Cardiac muscle cell (in vitro differentiated cells and primary cell): ENCODE data around the gene LDLRAP1. TPM values are rescaled to one million over a fixed set of nuclear protein-coding genes. Genes with fewer than 3 reads are reported as not detected.
"Not testable (repeated sequence)": the region's sequence is repeated elsewhere in the genome, so short reads cannot be mapped to it uniquely, and the experiment has no call there.

Experiments
- DNase-seq, 2 donors: peaks; one replicate each; pipeline versions ENCODE4 v3.0.0 to v3.0.0-alpha.2; 2010 to 2017; ENCODE audit warnings: low read depth in 1 of 2, low spot score in 1 of 2
- H3K27ac ChIP-seq: fragments of 200-600 bp; sonication (generic); 2 replicates; pipeline ENCODE4 v1.5.1; 2016
- H3K27me3 ChIP-seq: fragments of 200-600 bp; sonication (generic); 2 replicates; pipeline ENCODE4 v1.6.0; 2016; ENCODE audit warnings: control low read depth
- H3K36me3 ChIP-seq: fragments of 200-600 bp; sonication (generic); 2 replicates; pipeline ENCODE4 v1.5.1; 2016; ENCODE audit warnings: control low read depth
- H3K4me1 ChIP-seq: fragments of 200-600 bp; sonication (generic); 2 replicates; pipeline ENCODE4 v1.8.1; 2017; ENCODE audit warnings: low read depth, mild to moderate bottlenecking, mixed run types
- H3K4me3 ChIP-seq: fragments of 200-600 bp; sonication (generic); 2 replicates; pipeline ENCODE4 v1.5.1; 2016; ENCODE audit warnings: mild to moderate bottlenecking
- H3K9me3 ChIP-seq: fragments of 200-600 bp; sonication (generic); 2 replicates; pipeline ENCODE4 v1.5.1; 2017; ENCODE audit warnings: low read depth, mild to moderate bottlenecking, control low read depth
- CTCF ChIP-seq: IDR thresholded peaks from 2 replicates; pipeline ENCODE4 v1.5.1; 2012; ENCODE audit warnings: low read depth, mild to moderate bottlenecking, low read length
- polyA plus RNA-seq: library from polyadenylated mRNA; unstranded; fragments of >200 nt; fragmentation: Nextera tagmentation; extraction: Ambion mirVana; gene quantifications from 2 replicates; pipeline ENCODE4 v1.2.1, GENCODE V29; 2016
- total RNA-seq: library from RNA; depleted of rRNA; stranded (reverse); fragments of >200 nt; gene quantifications from 2 replicates; pipeline ENCODE4 v1.2.3, GENCODE V29; 2016

LDLRAP1 gene
- total and polyA plus RNA-seq, 2 experiments from 2014 or later, result 16.4 to 21.8 TPM

- DNase-seq, result peak in 1 of 2 donors; percentile 45
- no peaks in the 10 kb centered on the region for H3K36me3 ChIP-seq
Observed at GRCh38 chr1:25580927-25581326, 37.5 kb downstream of the LDLRAP1 start.

GRCh38 chr1:25581764-25582163, 38.4 kb downstream of the LDLRAP1 start:
- H3K27me3 ChIP-seq, result no peaks in the 10 kb centered on the region
- no peaks in the 10 kb centered on the region for H3K36me3 ChIP-seq
- no peak for TF ChIP-seq CTCF
- no peak overlapping the region for H3K27ac ChIP-seq
- H3K4me1 ChIP-seq, result no peaks in the 10 kb centered on the region
- no peaks in the 10 kb centered on the region for H3K9me3 ChIP-seq
- H3K4me3 ChIP-seq, result no peak overlapping the region
- no peak for DNase-seq

More at GRCh38 chr1:25580927-25581326, 37.5 kb downstream of the LDLRAP1 start:
- Histone ChIP-seq H3K27ac (no peak overlapping the region), H3K4me1 (no peaks in the 10 kb centered on the region), H3K9me3 (no peaks in the 10 kb centered on the region), H3K27me3 (no peaks in the 10 kb centered on the region), H3K4me3 (no peak overlapping the region)
- no peak for TF ChIP-seq CTCF

GRCh38 chr1:25583519-25584370, 40.3 kb downstream of the LDLRAP1 start:
- no peak overlapping the region for H3K4me3 ChIP-seq
- no peak overlapping the region for H3K27ac ChIP-seq
- no peaks in the 10 kb centered on the region for H3K4me1 ChIP-seq
- H3K36me3 ChIP-seq, result no peaks in the 10 kb centered on the region
- peaks cover 1% of the 10 kb centered on the region for H3K27me3 ChIP-seq
- DNase-seq, result no peak
- no peak for TF ChIP-seq CTCF
- H3K9me3 ChIP-seq, result no peaks in the 10 kb centered on the region

- Histone ChIP-seq H3K27me3 (peaks cover 3% of the 10 kb centered on the region), H3K4me3 (no peak overlapping the region), H3K9me3 (no peaks in the 10 kb centered on the region), H3K4me1 (no peaks in the 10 kb centered on the region), H3K27ac (no peak overlapping the region), H3K36me3 (no peaks in the 10 kb centered on the region)
- no peak for TF ChIP-seq CTCF
- DNase-seq, result peak in 1 of 2 donors; percentile 49
Observed at GRCh38 chr1:25586181-25586588, 42.8 kb downstream of the LDLRAP1 start.

GRCh38 chr1:25587290-25587689, 43.9 kb downstream of the LDLRAP1 start:
- H3K9me3 ChIP-seq, result no peaks in the 10 kb centered on the region
- H3K36me3 ChIP-seq, result no peaks in the 10 kb centered on the region
- H3K27ac ChIP-seq, result no peak overlapping the region
- H3K27me3 ChIP-seq, result peaks cover 3% of the 10 kb centered on the region
- H3K4me3 ChIP-seq, result no peak overlapping the region
- H3K4me1 ChIP-seq, result no peaks in the 10 kb centered on the region
- no peak for DNase-seq
- no peak for TF ChIP-seq CTCF

- not testable (repeated sequence) for H3K27ac ChIP-seq, DNase-seq, H3K4me1 ChIP-seq, H3K36me3 ChIP-seq, H3K4me3 ChIP-seq, H3K9me3 ChIP-seq, H3K27me3 ChIP-seq
Observed at GRCh38 chr1:25588224-25588623, 44.8 kb downstream of the LDLRAP1 start.

GRCh38 chr1:25588786-25589185, 45.4 kb downstream of the LDLRAP1 start:
- not testable (repeated sequence) for H3K9me3 ChIP-seq, DNase-seq, H3K4me3 ChIP-seq, H3K27me3 ChIP-seq, H3K27ac ChIP-seq, H3K36me3 ChIP-seq, H3K4me1 ChIP-seq
